Measurements from ENCODE around the gene RASAL2. TPM values are rescaled to one million over a fixed set of nuclear protein-coding genes. Genes with fewer than 3 reads are reported as not detected.

RASAL2 gene
- total RNA-seq, 1 experiment from 2014 or later = 22.2 TPM

- H2AFZ ChIP-seq (ENCODE audit: low read length) = no peak within 1 kb of the TSS
- H3K27ac Mint-ChIP-seq = peak within 1 kb of the TSS in 1 of 3 experiments; percentile 52; a peak in 1 of 7 replicates
- no CpG with 5 or more reads among the region's 26 CpGs for WGBS (ENCODE audit: extremely low coverage, insufficient read length, low lambda C conversion rate)
Observed at GRCh38 chr1:178496410-178497135, 402.7 kb downstream of the RASAL2 start, which contains the start of gene CLEC20A. Gene CLEC20A (minus strand): TSS chr1:178496964. CDS start chr1:178496939, 25 bp downstream.

More at GRCh38 chr1:178496410-178497135, 402.7 kb downstream of the RASAL2 start, which contains the start of gene CLEC20A:
- Mint-ChIP-seq H3K9me3 (no peaks in the 10 kb centered on the region), H3K36me3 (ENCODE audit: insufficient read depth in 1 of 3, low read depth in 3 of 3) (no peaks in the 10 kb centered on the region), H3K4me1 (peaks cover 13 to 21% of the 10 kb centered on the region in 2 experiments), H3K4me3 (no peak within 1 kb of the TSS), H3K27me3 (ENCODE audit: low read depth) (peaks cover 6% of the 10 kb centered on the region)
- Histone ChIP-seq H3K9ac (ENCODE audit: extremely low read depth, insufficient read length, low read length) (no peak within 1 kb of the TSS), H4K8ac (replicated peaks; ENCODE audit: insufficient read length, low read depth, low read length) (no peak within 1 kb of the TSS), H3K4me1 (ENCODE audit: insufficient read depth, low read length) (no peaks in the 10 kb centered on the region; the same call in 1 of the 2 replicates), H3K27ac (ENCODE audit: insufficient read length, low read depth, low read length) (no peak within 1 kb of the TSS), H4K91ac (ENCODE audit: insufficient read length, low read depth, low read length) (no peak within 1 kb of the TSS), H3T11ph (ENCODE audit: low read length) (no peak within 1 kb of the TSS), H4K5ac (ENCODE audit: insufficient read length, low read depth, low read length) (no peak within 1 kb of the TSS), H3K23me2 (ENCODE audit: insufficient read length, low read depth, low read length, poor library complexity, severe bottlenecking) (no peaks in the 10 kb centered on the region), H2AK5ac (ENCODE audit: insufficient read length, low read length) (no peak within 1 kb of the TSS), H3K9me3 (ENCODE audit: control insufficient read depth, low read depth, low read length) (no peaks in the 10 kb centered on the region), H2BK15ac (ENCODE audit: low read depth, low read length) (no peak within 1 kb of the TSS), H2BK20ac (ENCODE audit: low read depth, low read length, poor library complexity, severe bottlenecking) (no peak within 1 kb of the TSS), H3K4me2 (ENCODE audit: insufficient read depth, insufficient read length, low read length) (no peak within 1 kb of the TSS), H2BK120ac (ENCODE audit: low read depth, low read length, poor library complexity, severe bottlenecking) (no peak within 1 kb of the TSS), H2BK12ac (ENCODE audit: insufficient read length, low read depth, low read length) (no peak within 1 kb of the TSS), H3K4ac (ENCODE audit: low read depth, low read length) (no peak within 1 kb of the TSS), H3K27me3 (ENCODE audit: insufficient read depth, low read length) (no peaks in the 10 kb centered on the region), H3K14ac (ENCODE audit: insufficient read depth, low read length) (no peak within 1 kb of the TSS), H2BK5ac (ENCODE audit: insufficient read length, low read length) (no peak within 1 kb of the TSS), H3K79me1 (ENCODE audit: insufficient read depth, low read depth, low read length, poor library complexity, severe bottlenecking) (no peaks in the 10 kb centered on the region), H3K23ac (ENCODE audit: insufficient read length, low read depth, low read length) (no peak within 1 kb of the TSS), H3K79me2 (ENCODE audit: insufficient read depth, low read length) (no peaks in the 10 kb centered on the region), H3K56ac (ENCODE audit: insufficient read length, low read depth, low read length) (no peak within 1 kb of the TSS), H3K18ac (ENCODE audit: insufficient read length, low read depth, low read length) (no peak within 1 kb of the TSS), H4K20me1 (ENCODE audit: control insufficient read depth, insufficient read depth, insufficient read length) (no peaks in the 10 kb centered on the region)
- TF ChIP-seq CTCF (conservative IDR thresholded peaks at IDR 0.05) = no peak
- peak; percentile 20 for DNase-seq
